HepG2 (cell line): ENCODE results near the gene POLR1G. TPM values are rescaled to one million over a fixed set of nuclear protein-coding genes. Genes with fewer than 3 reads are reported as not detected.
A peak's percentile ranks its signal among the peaks of the same experiment; 100 is the strongest.

ENCODE experiments used
- ATAC-seq: fragments of 200-7000 bp; cut with Tn5 transposase; 3 replicates; pipeline ENCODE4 v1.9.1; 2020; ENCODE audit warnings: mild to moderate bottlenecking, moderate library complexity
- BruUV-seq: library from RNA; stranded (reverse); fragments of 400-500 nt; replicated peaks from 2 replicates; lab custom pipeline; 2021; lab: Mats Ljungman, UMichigan
- CTCF ChIA-PET: fragments of 300-600 bp; formaldehyde crosslinking; extraction: SDS; loops from one replicate; lab custom pipeline; 2021; ENCODE audit warnings: low total read pairs, inconsistent platforms, low intra/inter-chr PET ratio; lab: Yijun Ruan, JAX
- POLR2A ChIA-PET: fragments of 350-600 bp; sonication (Branson Sonifier 250); formaldehyde crosslinking; loops from one replicate; lab custom pipeline; 2020; ENCODE audit warnings: antibody characterized with exemption, inconsistent platforms; lab: Yijun Ruan, JAX
- DNase-seq: peaks from one replicate; pipeline ENCODE4 v3.0.0-alpha.2; 2015; ENCODE audit warnings: low spot score
- FAIRE-seq: peaks from 3 replicates; lab custom pipeline; 2011; peaks lifted over from hg19 to GRCh38; lab: Jason Lieb, UNC
- H2AFZ ChIP-seq: one replicate; pipeline ENCODE4 v1.6.1; 2011; ENCODE audit warnings: low read length, inconsistent platforms
- H3K27ac ChIP-seq: fragments of 300-600 bp; 3 replicates; pipeline ENCODE4 v1.8.0; 2011; ENCODE audit warnings: mixed run types, mild to moderate bottlenecking, mixed read lengths, low read length, inconsistent platforms; ENCODE audit not compliant: insufficient read depth; ENCODE audit errors: extremely low read length
- H3K27me3 ChIP-seq, 2 experiments: fragments of 200-600 bp in 1 of 2; 2 replicates in 1 of 2; 3 replicates in 1 of 2; pipeline versions ENCODE4 v1.6.0 to v1.8.0; 2011; ENCODE audit warnings: low read length in 2 of 2, mild to moderate bottlenecking in 2 of 2, moderate library complexity in 2 of 2, inconsistent platforms in 1 of 2; ENCODE audit not compliant: insufficient read depth in 2 of 2, control insufficient read depth in 1 of 2
- H3K36me3 ChIP-seq, 2 experiments: fragments of 200-600 bp in 1 of 2; replicated peaks in 1 of 2; 2 replicates in 1 of 2; 3 replicates in 1 of 2; pipeline versions ENCODE4 v1.5.1 to v1.8.0; 2011; ENCODE audit warnings: low read length in 2 of 2, inconsistent platforms in 1 of 2; ENCODE audit not compliant: insufficient read depth in 2 of 2, control insufficient read depth in 1 of 2
- H3K4me1 ChIP-seq: 2 replicates; pipeline ENCODE4 v1.5.1; 2012; ENCODE audit warnings: low read length, inconsistent platforms; ENCODE audit not compliant: insufficient read depth
- H3K4me2 ChIP-seq: 2 replicates; pipeline ENCODE4 v1.6.0; 2011; ENCODE audit warnings: low read depth, low read length, inconsistent platforms
- H3K4me3 ChIP-seq, 3 experiments: fragments of 200-600 bp in 1 of 3; sonication (generic), shearing (Covaris generic) in 1 of 3; replicated peaks in 1 of 3; 2 replicates each; pipeline ENCODE4 v1.5.1; 2011 to 2016; ENCODE audit warnings: low read length in 3 of 3, inconsistent platforms in 2 of 3, low read depth in 2 of 3, mild to moderate bottlenecking in 2 of 3, control low read depth in 1 of 3, mixed read lengths in 1 of 3; ENCODE audit not compliant: insufficient read depth in 1 of 3
- H3K79me2 ChIP-seq: one replicate; pipeline ENCODE4 v1.6.1; 2011; ENCODE audit warnings: low read length, inconsistent platforms; ENCODE audit not compliant: insufficient read depth
- H3K9ac ChIP-seq: 2 replicates; pipeline ENCODE4 v1.6.0; 2011; ENCODE audit warnings: mild to moderate bottlenecking, low read depth, low read length, inconsistent platforms; ENCODE audit not compliant: insufficient read depth
- H3K9me3 ChIP-seq: 2 replicates; pipeline ENCODE4 v1.5.1; 2012; ENCODE audit warnings: mild to moderate bottlenecking, low read length
- H4K20me1 ChIP-seq: 2 replicates; pipeline ENCODE4 v1.6.0; 2011; ENCODE audit warnings: inconsistent platforms, mild to moderate bottlenecking, low read length, moderate library complexity; ENCODE audit not compliant: insufficient read depth
- JUNB ChIP-seq: sonication (generic); formaldehyde crosslinking; IDR thresholded peaks from 2 replicates; pipeline ENCODE4 v1.8.0; 2022; ENCODE audit warnings: missing genetic modification reagents, mild to moderate bottlenecking, borderline replicate concordance
- RXRA ChIP-seq: sonication (generic); formaldehyde crosslinking; IDR thresholded peaks from 2 replicates; pipeline ENCODE4 v1.5.1; 2020; ENCODE audit warnings: missing genetic modification reagents
- STAT6 ChIP-seq: sonication (generic); formaldehyde crosslinking; IDR thresholded peaks from 2 replicates; pipeline ENCODE4 v1.4.0; 2020; ENCODE audit warnings: missing genetic modification reagents, mild to moderate bottlenecking, borderline replicate concordance
- ZFP37 ChIP-seq: sonication (generic); formaldehyde crosslinking; IDR thresholded peaks from 2 replicates; pipeline ENCODE4 v1.4.0; 2020; ENCODE audit warnings: missing genetic modification reagents, borderline replicate concordance
- ZMAT3 ChIP-seq: sonication (generic); formaldehyde crosslinking; conservative IDR thresholded peaks from 2 replicates; pipeline ENCODE4 v1.7.0; 2021; ENCODE audit warnings: missing genetic modification reagents
- ZNF317 ChIP-seq: sonication (generic); formaldehyde crosslinking; IDR thresholded peaks from 2 replicates; pipeline ENCODE4 v1.5.0; 2020; ENCODE audit warnings: mild to moderate bottlenecking, missing genetic modification reagents
- WGBS: methylation state at CpG from one replicate; pipeline ENCODE4 v1.1.6; 2017; ENCODE audit warnings: low lambda C conversion rate; 5-methylcytosine and 5-hydroxymethylcytosine counted together
- in situ Hi-C: cut with HindIII; loops from 2 replicates; pipeline ENCODE4 v1.10.0; 2017; ENCODE audit warnings: low pct_unique_long_range_greater_than_20kb; ENCODE audit not compliant: extremely low pct_ligation_motif_present
- intact Hi-C: fragments of 100-400 bp; cut with micrococcal nuclease; formaldehyde crosslinking; loops from one replicate; pipeline ENCODE4 v1.10.0; 2022; ENCODE audit not compliant: unreplicated experiment
- polyA plus RNA-seq, 8 experiments: library from polyadenylated mRNA; depleted of rRNA in 3 of 8; stranded (reverse) in 7 of 8; unstranded in 1 of 8; fragments of >200 nt; fragmentation: Illumina TruSeq in 4 of 8; extraction: Trizol in 4 of 8; gene quantifications; 2 replicates each; pipeline versions ENCODE4 v1.2.1 to v1.2.3, GENCODE V29; 2011 to 2016; ENCODE audit warnings: low read depth in 4 of 8, missing spikeins in 1 of 8, mixed read lengths in 1 of 8; ENCODE audit not compliant: insufficient read depth in 1 of 8
- total RNA-seq, 5 experiments: library from RNA; depleted of rRNA; stranded (reverse); fragments of >200 nt; fragmentation: Illumina TruSeq; extraction: Trizol; gene quantifications; 2 replicates each; pipeline ENCODE4 v1.2.3, GENCODE V29; 2016; ENCODE audit warnings: low read depth in 1 of 5

Gene POLR1G
- total and polyA plus RNA-seq, 2 of the 13 experiments (the other 11 are each of a cell fraction or from before 2014, with no cell fraction given) = 3.5 to 20.8 TPM

GRCh38 chr19:45420871-45421270 is 14.4 kb downstream of the POLR1G start (continued):
- no peak for TF ChIP-seq ZNF317 (CRISPR knock-in tag)
- TF ChIP-seq ZFP37 (CRISPR knock-in tag) = no peak
- no peak for TF ChIP-seq JUNB (CRISPR knock-in tag)
- TF ChIP-seq ZMAT3 (CRISPR knock-in tag) = no peak

GRCh38 chr19:45421947-45422498 is 15.6 kb downstream of the POLR1G start:
- BruUV-seq = no TSS peak
- ATAC-seq (no peak), DNase-seq (no peak), FAIRE-seq (no peak)
- in situ Hi-C loops = loop anchor here (10.0 kb wide), 1 partner anchor 53 kb away; no protein-coding TSS in a partner anchor
- Histone ChIP-seq H3K9ac (no peak overlapping the region), H3K36me3 (peaks cover 2 to 14% of the 10 kb centered on the region in 2 experiments; a peak in 2 of 5 replicates), H3K27me3 (no peaks in the 10 kb centered on the region; a peak in 1 of 5 replicates), H3K79me2 (peaks cover 9% of the 10 kb centered on the region), H3K27ac (no peak overlapping the region), H3K4me3 (no peak overlapping the region), H3K4me1 (peaks cover 35% of the 10 kb centered on the region), H4K20me1 (no peaks in the 10 kb centered on the region), H3K4me2 (peak overlapping the region; percentile 10; the same call in 1 of the 2 replicates), H2AFZ (no peak overlapping the region), H3K9me3 (no peaks in the 10 kb centered on the region)
- ChIA-PET POLR2A (interaction anchor here (1.0 kb wide), 1 partner anchor 15 kb away, joined by 3 read pairs; no protein-coding TSS in a partner anchor), CTCF (no interaction called here)
- intact Hi-C loops = loop anchor here (2.0 kb wide), 1 partner anchor 161 kb away; no protein-coding TSS in a partner anchor
- 94% methylated on average over 6 of the region's 6 CpGs for WGBS
- TF ChIP-seq STAT6 (CRISPR knock-in tag) = no peak
- 0 out of 2 replicates have a peak, but pooled peaks have one; percentile 13 for TF ChIP-seq RXRA
